IMR-90 (cell line): ENCODE results near the gene FGD3. TPM values are rescaled to one million over a fixed set of nuclear protein-coding genes. Genes with fewer than 3 reads are reported as not detected.

Experiments used
- ATAC-seq: fragments of 200-7000 bp; cut with Tn5 transposase; 2 replicates; pipeline ENCODE4 v1.9.1; 2020; ENCODE audit warnings: low read depth, mild to moderate bottlenecking, moderate library complexity
- BruUV-seq: library from RNA; stranded (reverse); fragments of 400-500 nt; replicated peaks from 2 replicates; lab custom pipeline; 2021; lab: Mats Ljungman, UMichigan
- CTCF ChIA-PET: fragments of 300-600 bp; formaldehyde crosslinking; extraction: SDS; loops from one replicate; lab custom pipeline; 2021; ENCODE audit warnings: antibody characterized with exemption; lab: Yijun Ruan, JAX
- POLR2A ChIA-PET: fragments of 300-600 bp; sonication (Branson Sonifier 250); formaldehyde crosslinking; loops from one replicate; lab custom pipeline; 2022; ENCODE audit warnings: antibody characterized with exemption; ENCODE audit not compliant: unreplicated experiment; lab: Charles Lee
- DNase-seq: peaks from one replicate; pipeline ENCODE4 v3.0.0; 2013
- H2AFZ ChIP-seq: replicated peaks from 2 replicates; pipeline ENCODE3; 2013; ENCODE audit warnings: low read length, mild to moderate bottlenecking; ENCODE audit not compliant: poor library complexity
- H2AK5ac ChIP-seq: 2 replicates; pipeline ENCODE4 v1.6.1; 2013; ENCODE audit warnings: low read depth, low read length, inconsistent platforms
- H2AK9ac ChIP-seq: replicated peaks from 2 replicates; pipeline ENCODE3; 2013; ENCODE audit warnings: mild to moderate bottlenecking, low read depth, low read length, moderate library complexity; ENCODE audit not compliant: poor library complexity
- H2BK120ac ChIP-seq: 2 replicates; pipeline ENCODE4 v1.6.1; 2013; ENCODE audit warnings: low read depth, low read length, inconsistent platforms
- H2BK15ac ChIP-seq: 3 replicates; pipeline ENCODE4 v1.6.1; 2013; ENCODE audit warnings: low read depth, low read length, inconsistent platforms
- H2BK20ac ChIP-seq: 2 replicates; pipeline ENCODE4 v1.6.1; 2013; ENCODE audit warnings: low read depth, mild to moderate bottlenecking, inconsistent platforms, low read length, moderate library complexity
- H2BK5ac ChIP-seq: 2 replicates; pipeline ENCODE4 v1.6.1; 2013; ENCODE audit warnings: mild to moderate bottlenecking, low read depth, low read length, inconsistent platforms; ENCODE audit not compliant: poor library complexity, severe bottlenecking
- H3K14ac ChIP-seq: replicated peaks from 2 replicates; pipeline ENCODE4 v1.6.1; 2013; ENCODE audit warnings: low read depth, low read length, inconsistent platforms
- H3K18ac ChIP-seq: 2 replicates; pipeline ENCODE4 v1.6.1; 2013; ENCODE audit warnings: low read depth, low read length, control low read depth
- H3K23ac ChIP-seq: 2 replicates; pipeline ENCODE4 v1.6.1; 2013; ENCODE audit warnings: low read depth, low read length, inconsistent platforms
- H3K27ac ChIP-seq: 2 replicates; pipeline ENCODE4 v1.5.1; 2013; ENCODE audit warnings: mild to moderate bottlenecking, control low read depth, low read length; ENCODE audit not compliant: insufficient read depth
- H3K27me3 ChIP-seq: 2 replicates; pipeline ENCODE4 v1.6.1; 2013; ENCODE audit warnings: low read length; ENCODE audit not compliant: control insufficient read depth, insufficient read depth
- H3K36me3 ChIP-seq: 2 replicates; pipeline ENCODE4 v1.6.1; 2013; ENCODE audit warnings: low read length, mixed read lengths; ENCODE audit not compliant: control insufficient read depth, insufficient read depth
- H3K4ac ChIP-seq: 2 replicates; pipeline ENCODE4 v1.6.1; 2013; ENCODE audit warnings: low read depth, low read length, inconsistent platforms
- H3K4me1 ChIP-seq: 2 replicates; pipeline ENCODE4 v1.6.1; 2013; ENCODE audit warnings: low read length, mixed read lengths; ENCODE audit not compliant: control insufficient read depth, insufficient read depth
- H3K4me2 ChIP-seq: 2 replicates; pipeline ENCODE4 v1.6.1; 2013; ENCODE audit warnings: low read depth, mild to moderate bottlenecking, control low read depth, low read length, moderate library complexity
- H3K4me3 ChIP-seq: 2 replicates; pipeline ENCODE4 v1.5.1; 2013; ENCODE audit warnings: low read depth, mild to moderate bottlenecking, control low read depth, low read length, moderate library complexity; ENCODE audit not compliant: insufficient read depth
- H3K56ac ChIP-seq: 2 replicates; pipeline ENCODE4 v1.6.1; 2013; ENCODE audit warnings: low read length, inconsistent platforms; ENCODE audit not compliant: insufficient read depth; ENCODE audit errors: extremely low read depth
- H3K79me1 ChIP-seq, 2 experiments: 2 replicates each; pipeline ENCODE4 v1.6.1; 2013; ENCODE audit warnings: low read length in 2 of 2, inconsistent platforms in 1 of 2, low read depth in 1 of 2
- H3K9ac ChIP-seq: 2 replicates; pipeline ENCODE4 v1.6.1; 2013; ENCODE audit warnings: low read depth, low read length, control low read depth
- H3K9me1 ChIP-seq: 2 replicates; pipeline ENCODE4 v1.6.1; 2013; ENCODE audit warnings: low read length, inconsistent platforms; ENCODE audit not compliant: insufficient read depth
- H3K9me3 ChIP-seq: 2 replicates; pipeline ENCODE4 v1.6.1; 2013; ENCODE audit warnings: low read length; ENCODE audit not compliant: control insufficient read depth, insufficient read depth
- H4K20me1 ChIP-seq: 2 replicates; pipeline ENCODE4 v1.6.1; 2013; ENCODE audit warnings: low read length, inconsistent platforms; ENCODE audit not compliant: insufficient read depth
- H4K5ac ChIP-seq: 2 replicates; pipeline ENCODE4 v1.6.1; 2013; ENCODE audit warnings: mild to moderate bottlenecking, low read depth, low read length, control low read depth
- H4K8ac ChIP-seq, 2 experiments: 2 replicates each; pipeline ENCODE4 v1.6.1; 2013; ENCODE audit warnings: low read depth in 2 of 2, low read length in 2 of 2, control low read depth in 1 of 2, inconsistent platforms in 1 of 2
- H4K91ac ChIP-seq: 2 replicates; pipeline ENCODE4 v1.6.1; 2013; ENCODE audit warnings: low read depth, low read length, inconsistent platforms; ENCODE audit not compliant: insufficient read depth
- BHLHE40 ChIP-seq: fragments of 150-350 bp; IDR thresholded peaks from 2 replicates; pipeline ENCODE4 v1.6.1; 2016; ENCODE audit warnings: mild to moderate bottlenecking, low read depth, low read length
- CEBPB ChIP-seq: IDR thresholded peaks from 2 replicates; pipeline ENCODE4 v1.6.1; 2012; ENCODE audit warnings: low read depth, low read length, improper control_type of control experiment
- CHD1 ChIP-seq: IDR thresholded peaks from 2 replicates; pipeline ENCODE4 v1.6.1; 2012; ENCODE audit warnings: low read depth, low read length, improper control_type of control experiment
- FOS ChIP-seq: fragments of 150-350 bp; IDR thresholded peaks from 2 replicates; pipeline ENCODE4 v1.6.1; 2016; ENCODE audit warnings: low read depth, low read length
- MAFK ChIP-seq: IDR thresholded peaks from 2 replicates; pipeline ENCODE4 v1.6.1; 2012; ENCODE audit warnings: low read depth, low read length, improper control_type of control experiment
- MAZ ChIP-seq: IDR thresholded peaks from 2 replicates; pipeline ENCODE4 v1.6.1; 2012; ENCODE audit warnings: low read depth, mild to moderate bottlenecking, low read length, improper control_type of control experiment, moderate library complexity, borderline replicate concordance
- MXI1 ChIP-seq: IDR thresholded peaks from 2 replicates; pipeline ENCODE4 v1.6.1; 2012; ENCODE audit warnings: low read depth, mild to moderate bottlenecking, low read length, moderate library complexity, borderline replicate concordance
- NFE2L2 ChIP-seq: fragments of 150-350 bp; IDR thresholded peaks from 2 replicates; pipeline ENCODE4 v1.6.1; 2016; ENCODE audit warnings: low read depth, mild to moderate bottlenecking, low read length
- POLR2A ChIP-seq: IDR thresholded peaks from 2 replicates; pipeline ENCODE4 v1.6.1; 2012; ENCODE audit warnings: mild to moderate bottlenecking, low read depth, low read length
- RAD21 ChIP-seq: IDR thresholded peaks from 2 replicates; pipeline ENCODE4 v1.6.1; 2012; ENCODE audit warnings: low read length, improper control_type of control experiment
- RCOR1 ChIP-seq: IDR thresholded peaks from 2 replicates; pipeline ENCODE4 v1.6.1; 2012; ENCODE audit warnings: mild to moderate bottlenecking, low read length, improper control_type of control experiment; ENCODE audit not compliant: insufficient replicate concordance
- RFX5 ChIP-seq: IDR thresholded peaks from 2 replicates; pipeline ENCODE4 v1.8.0; 2012; ENCODE audit warnings: low read depth, mild to moderate bottlenecking, low read length, moderate library complexity
- SMC3 ChIP-seq: fragments of 150-350 bp; IDR thresholded peaks from 2 replicates; pipeline ENCODE4 v1.6.1; 2016; ENCODE audit warnings: low read depth, mild to moderate bottlenecking, antibody characterized with exemption, low read length, moderate library complexity
- WGBS, 2 experiments: methylation state at CpG; one replicate each; pipeline versions ENCODE4 v1.1.5 to v1.1.7; 2013; ENCODE audit warnings: missing lambda C conversion rate in 2 of 2; ENCODE audit not compliant: insufficient read length in 1 of 2; ENCODE audit errors: extremely low coverage in 2 of 2; 5-methylcytosine and 5-hydroxymethylcytosine counted together
- dilution Hi-C: fragments of 300-500 bp; cut with HindIII; formaldehyde crosslinking; loops from one replicate; pipeline ENCODE4 v1.14.3; 2018; ENCODE audit warnings: low sequenced_read_pairs; ENCODE audit not compliant: unreplicated experiment
- in situ Hi-C: fragments of 300-500 bp; cut with MboI; formaldehyde crosslinking; loops from 3 replicates; pipeline ENCODE4 v1.14.3; 2019; ENCODE audit warnings: low sequenced_read_pairs, inconsistent platforms, mixed read lengths
- intact Hi-C: fragments of 100-400 bp; cut with micrococcal nuclease; formaldehyde crosslinking; loops from 2 replicates; pipeline ENCODE4 v1.10.0; 2022
- polyA plus RNA-seq, 3 experiments: library from polyadenylated mRNA; depleted of rRNA; stranded (reverse); fragments of >200 nt; gene quantifications; 2 replicates each; pipeline ENCODE4 v1.2.3, GENCODE V29; 2012; ENCODE audit warnings: low replicate concordance in 1 of 3
- total RNA-seq: library from RNA; depleted of rRNA; stranded (reverse); fragments of >200 nt; gene quantifications from 2 replicates; pipeline ENCODE4 v1.2.3, GENCODE V29; 2012
- TF ChIP-seq, protein P1 (sequence below): fragments of 150-350 bp; IDR thresholded peaks from 2 replicates; pipeline ENCODE4 v1.6.1; 2016; ENCODE audit warnings: low read depth, mild to moderate bottlenecking, low read length, moderate library complexity, borderline replicate concordance
- TF ChIP-seq, protein P2 (sequence below): conservative IDR thresholded peaks from 2 replicates; pipeline ENCODE4 v1.5.1; 2012; ENCODE audit warnings: mild to moderate bottlenecking, low read depth, low read length, improper control_type of control experiment
- TF ChIP-seq, protein P3 (sequence below): fragments of 150-350 bp; IDR thresholded peaks from 2 replicates; pipeline ENCODE4 v1.6.1; 2017; ENCODE audit warnings: mild to moderate bottlenecking, antibody characterized with exemption, low read length, low read depth

The FGD3 gene
- total and polyA plus RNA-seq, 2 of the 4 experiments (the other 2 are of a cell fraction), result not detected

DNA sequence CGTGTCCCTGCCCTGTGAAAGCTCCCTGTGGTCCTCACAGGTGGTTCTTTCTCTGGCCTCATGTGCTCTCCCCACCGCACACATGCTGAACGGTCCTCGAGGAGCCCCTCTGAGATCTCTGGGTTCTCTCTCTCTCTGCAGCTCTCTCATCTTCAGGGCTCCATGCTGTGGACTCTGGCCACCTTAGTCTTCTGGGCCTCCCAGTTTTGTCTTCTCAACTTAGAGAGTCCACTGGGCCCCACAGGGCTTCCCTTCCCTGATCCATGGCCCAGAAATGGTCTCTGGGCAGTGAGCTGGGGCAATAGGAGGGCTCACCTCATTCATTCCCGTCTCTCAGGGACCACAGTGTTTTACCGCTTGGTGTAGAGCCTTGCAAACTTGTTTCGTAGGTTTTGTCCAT is 26.4 kb downstream of the FGD3 start:
- Histone ChIP-seq H3K4me3 (no peak overlapping the region), H4K8ac (no peak overlapping the region), H2AFZ (no peak overlapping the region), H3K56ac (no peak overlapping the region), H4K20me1 (no peaks in the 10 kb centered on the region), H3K4ac (no peak overlapping the region), H3K14ac (no peak overlapping the region), H3K4me2 (no peak overlapping the region), H2AK5ac (no peak overlapping the region), H2BK15ac (no peak overlapping the region), H2AK9ac (no peak overlapping the region), H4K5ac (no peak overlapping the region), H3K9me1 (no peaks in the 10 kb centered on the region), H3K79me1 (no peaks in the 10 kb centered on the region), H3K27ac (no peak overlapping the region), H3K4me1 (no peaks in the 10 kb centered on the region), H3K36me3 (no peaks in the 10 kb centered on the region), H2BK20ac (no peak overlapping the region), H3K23ac (no peak overlapping the region), H3K27me3 (no peaks in the 10 kb centered on the region; the same call in 1 of the 2 replicates), H4K91ac (no peak overlapping the region), H3K18ac (no peak overlapping the region), H2BK120ac (no peak overlapping the region), H3K9me3 (no peaks in the 10 kb centered on the region), H2BK5ac (no peak overlapping the region), H3K9ac (no peak overlapping the region)
- dilution Hi-C loops (no loop called here), intact Hi-C loops (no loop called here), in situ Hi-C loops (no loop called here)
- no peak for TF ChIP-seq CHD1
- TF ChIP-seq, protein P1, sequence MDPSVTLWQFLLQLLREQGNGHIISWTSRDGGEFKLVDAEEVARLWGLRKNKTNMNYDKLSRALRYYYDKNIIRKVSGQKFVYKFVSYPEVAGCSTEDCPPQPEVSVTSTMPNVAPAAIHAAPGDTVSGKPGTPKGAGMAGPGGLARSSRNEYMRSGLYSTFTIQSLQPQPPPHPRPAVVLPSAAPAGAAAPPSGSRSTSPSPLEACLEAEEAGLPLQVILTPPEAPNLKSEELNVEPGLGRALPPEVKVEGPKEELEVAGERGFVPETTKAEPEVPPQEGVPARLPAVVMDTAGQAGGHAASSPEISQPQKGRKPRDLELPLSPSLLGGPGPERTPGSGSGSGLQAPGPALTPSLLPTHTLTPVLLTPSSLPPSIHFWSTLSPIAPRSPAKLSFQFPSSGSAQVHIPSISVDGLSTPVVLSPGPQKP, result no peak
- no peak for TF ChIP-seq RAD21
- no peak for TF ChIP-seq MAFK
- TF ChIP-seq NFE2L2, result no peak
- TF ChIP-seq POLR2A, result no peak
- TF ChIP-seq MAZ, result no peak
- no peak for TF ChIP-seq RCOR1
- no peak for TF ChIP-seq FOS
- TF ChIP-seq BHLHE40, result no peak
- no peak for TF ChIP-seq SMC3
- TF ChIP-seq, protein P2, sequence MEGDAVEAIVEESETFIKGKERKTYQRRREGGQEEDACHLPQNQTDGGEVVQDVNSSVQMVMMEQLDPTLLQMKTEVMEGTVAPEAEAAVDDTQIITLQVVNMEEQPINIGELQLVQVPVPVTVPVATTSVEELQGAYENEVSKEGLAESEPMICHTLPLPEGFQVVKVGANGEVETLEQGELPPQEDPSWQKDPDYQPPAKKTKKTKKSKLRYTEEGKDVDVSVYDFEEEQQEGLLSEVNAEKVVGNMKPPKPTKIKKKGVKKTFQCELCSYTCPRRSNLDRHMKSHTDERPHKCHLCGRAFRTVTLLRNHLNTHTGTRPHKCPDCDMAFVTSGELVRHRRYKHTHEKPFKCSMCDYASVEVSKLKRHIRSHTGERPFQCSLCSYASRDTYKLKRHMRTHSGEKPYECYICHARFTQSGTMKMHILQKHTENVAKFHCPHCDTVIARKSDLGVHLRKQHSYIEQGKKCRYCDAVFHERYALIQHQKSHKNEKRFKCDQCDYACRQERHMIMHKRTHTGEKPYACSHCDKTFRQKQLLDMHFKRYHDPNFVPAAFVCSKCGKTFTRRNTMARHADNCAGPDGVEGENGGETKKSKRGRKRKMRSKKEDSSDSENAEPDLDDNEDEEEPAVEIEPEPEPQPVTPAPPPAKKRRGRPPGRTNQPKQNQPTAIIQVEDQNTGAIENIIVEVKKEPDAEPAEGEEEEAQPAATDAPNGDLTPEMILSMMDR, result no peak
- no peak for TF ChIP-seq MXI1
- no peak for TF ChIP-seq CEBPB
- TF ChIP-seq RFX5, result no peak
- TF ChIP-seq, protein P3, sequence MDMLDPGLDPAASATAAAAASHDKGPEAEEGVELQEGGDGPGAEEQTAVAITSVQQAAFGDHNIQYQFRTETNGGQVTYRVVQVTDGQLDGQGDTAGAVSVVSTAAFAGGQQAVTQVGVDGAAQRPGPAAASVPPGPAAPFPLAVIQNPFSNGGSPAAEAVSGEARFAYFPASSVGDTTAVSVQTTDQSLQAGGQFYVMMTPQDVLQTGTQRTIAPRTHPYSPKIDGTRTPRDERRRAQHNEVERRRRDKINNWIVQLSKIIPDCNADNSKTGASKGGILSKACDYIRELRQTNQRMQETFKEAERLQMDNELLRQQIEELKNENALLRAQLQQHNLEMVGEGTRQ, result no peak
- no TSS peak for BruUV-seq
- ChIA-PET CTCF (no interaction called here), POLR2A (no interaction called here)
- no peak for ATAC-seq
- WGBS, 2 experiments, result 90% methylated on average over 3 of the region's 7 CpGs; no CpG with 5 or more reads in 1 of the 2 experiments
- no peak for DNase-seq
